Thyroid gland (tissue), 4 donors: ENCODE measurements around the gene RASA3.

Source experiments
- POLR2A ChIP-seq, 2 donors: fragments of 450-650 bp; IDR thresholded peaks; one replicate each; pipeline ENCODE4 v1.6.1; 2017; ENCODE audit warnings: antibody characterized with exemption in 2 of 2, mild to moderate bottlenecking in 2 of 2, moderate library complexity in 1 of 2
- TF ChIP-seq, protein P1 (sequence below), 6 experiments: fragments of 200-600 bp in 3 of 6; fragments of 450-650 bp in 3 of 6; sonication (generic) in 3 of 6; IDR thresholded peaks; one replicate each; pipeline ENCODE4 v1.5.1; 2016 to 2019; ENCODE audit warnings: antibody characterized with exemption in 6 of 6, mild to moderate bottlenecking in 2 of 6, inconsistent platforms in 1 of 6, moderate library complexity in 1 of 6

DNA sequence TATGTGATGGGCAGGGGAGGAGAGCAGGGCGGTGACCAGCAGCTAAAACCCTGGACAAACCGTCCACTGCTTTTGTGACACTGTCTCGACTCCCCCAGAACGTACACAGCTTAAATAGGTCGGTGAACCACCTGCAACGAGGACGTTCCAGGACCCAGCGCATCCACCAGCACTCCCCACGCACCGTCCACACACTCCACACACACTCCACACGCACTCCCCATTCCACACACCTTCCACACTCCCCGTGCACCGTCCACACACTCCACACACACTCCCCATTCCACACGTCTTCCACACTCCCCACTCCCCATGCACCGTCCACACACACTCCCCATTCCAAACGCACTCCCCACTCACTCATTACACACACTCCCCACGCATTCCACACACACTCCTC lies 120.3 kb downstream of the RASA3 start:
- TF ChIP-seq, protein P1, sequence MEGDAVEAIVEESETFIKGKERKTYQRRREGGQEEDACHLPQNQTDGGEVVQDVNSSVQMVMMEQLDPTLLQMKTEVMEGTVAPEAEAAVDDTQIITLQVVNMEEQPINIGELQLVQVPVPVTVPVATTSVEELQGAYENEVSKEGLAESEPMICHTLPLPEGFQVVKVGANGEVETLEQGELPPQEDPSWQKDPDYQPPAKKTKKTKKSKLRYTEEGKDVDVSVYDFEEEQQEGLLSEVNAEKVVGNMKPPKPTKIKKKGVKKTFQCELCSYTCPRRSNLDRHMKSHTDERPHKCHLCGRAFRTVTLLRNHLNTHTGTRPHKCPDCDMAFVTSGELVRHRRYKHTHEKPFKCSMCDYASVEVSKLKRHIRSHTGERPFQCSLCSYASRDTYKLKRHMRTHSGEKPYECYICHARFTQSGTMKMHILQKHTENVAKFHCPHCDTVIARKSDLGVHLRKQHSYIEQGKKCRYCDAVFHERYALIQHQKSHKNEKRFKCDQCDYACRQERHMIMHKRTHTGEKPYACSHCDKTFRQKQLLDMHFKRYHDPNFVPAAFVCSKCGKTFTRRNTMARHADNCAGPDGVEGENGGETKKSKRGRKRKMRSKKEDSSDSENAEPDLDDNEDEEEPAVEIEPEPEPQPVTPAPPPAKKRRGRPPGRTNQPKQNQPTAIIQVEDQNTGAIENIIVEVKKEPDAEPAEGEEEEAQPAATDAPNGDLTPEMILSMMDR (IDR thresholded peaks at IDR 0.05): no peak
- no peak for TF ChIP-seq POLR2A (IDR thresholded peaks at IDR 0.05)
